Duodenal mucosa (tissue), 2 donors: ENCODE data around the gene CFAP47.
"Not testable (repeated sequence)": the region's sequence is repeated elsewhere in the genome, so short reads cannot be mapped to it uniquely, and the experiment has no call there.

ENCODE experiments used
- H3K27ac ChIP-seq: one replicate; pipeline ENCODE4 v1.7.0; 2013; ENCODE audit warnings: low read depth, low read length
- H3K27me3 ChIP-seq, 2 donors: one replicate each; pipeline ENCODE4 v1.7.0; 2013; ENCODE audit warnings: low read length in 2 of 2, control low read depth in 1 of 2; ENCODE audit not compliant: insufficient read depth in 2 of 2, control insufficient read depth in 1 of 2
- H3K36me3 ChIP-seq, 2 donors: one replicate each; pipeline ENCODE4 v1.7.0; 2013; ENCODE audit warnings: low read length in 2 of 2, control low read depth in 1 of 2; ENCODE audit not compliant: insufficient read depth in 2 of 2, control insufficient read depth in 1 of 2
- H3K4me1 ChIP-seq, 2 donors: one replicate each; pipeline ENCODE4 v1.7.0; 2013; ENCODE audit warnings: low read length in 2 of 2, control low read depth in 1 of 2; ENCODE audit not compliant: insufficient read depth in 2 of 2, control insufficient read depth in 1 of 2
- H3K4me3 ChIP-seq, 2 donors: one replicate each; pipeline ENCODE4 v1.7.0; 2013; ENCODE audit warnings: low read length in 2 of 2, low read depth in 1 of 2
- H3K9ac ChIP-seq, 2 donors: one replicate each; pipeline ENCODE4 v1.7.0; 2013; ENCODE audit warnings: low read length in 2 of 2, low read depth in 1 of 2
- H3K9me3 ChIP-seq, 2 donors: one replicate each; pipeline ENCODE4 v1.7.0; 2013; ENCODE audit warnings: low read length in 2 of 2, control low read depth in 1 of 2; ENCODE audit not compliant: control insufficient read depth in 1 of 2

CFAP47 gene, protein sequence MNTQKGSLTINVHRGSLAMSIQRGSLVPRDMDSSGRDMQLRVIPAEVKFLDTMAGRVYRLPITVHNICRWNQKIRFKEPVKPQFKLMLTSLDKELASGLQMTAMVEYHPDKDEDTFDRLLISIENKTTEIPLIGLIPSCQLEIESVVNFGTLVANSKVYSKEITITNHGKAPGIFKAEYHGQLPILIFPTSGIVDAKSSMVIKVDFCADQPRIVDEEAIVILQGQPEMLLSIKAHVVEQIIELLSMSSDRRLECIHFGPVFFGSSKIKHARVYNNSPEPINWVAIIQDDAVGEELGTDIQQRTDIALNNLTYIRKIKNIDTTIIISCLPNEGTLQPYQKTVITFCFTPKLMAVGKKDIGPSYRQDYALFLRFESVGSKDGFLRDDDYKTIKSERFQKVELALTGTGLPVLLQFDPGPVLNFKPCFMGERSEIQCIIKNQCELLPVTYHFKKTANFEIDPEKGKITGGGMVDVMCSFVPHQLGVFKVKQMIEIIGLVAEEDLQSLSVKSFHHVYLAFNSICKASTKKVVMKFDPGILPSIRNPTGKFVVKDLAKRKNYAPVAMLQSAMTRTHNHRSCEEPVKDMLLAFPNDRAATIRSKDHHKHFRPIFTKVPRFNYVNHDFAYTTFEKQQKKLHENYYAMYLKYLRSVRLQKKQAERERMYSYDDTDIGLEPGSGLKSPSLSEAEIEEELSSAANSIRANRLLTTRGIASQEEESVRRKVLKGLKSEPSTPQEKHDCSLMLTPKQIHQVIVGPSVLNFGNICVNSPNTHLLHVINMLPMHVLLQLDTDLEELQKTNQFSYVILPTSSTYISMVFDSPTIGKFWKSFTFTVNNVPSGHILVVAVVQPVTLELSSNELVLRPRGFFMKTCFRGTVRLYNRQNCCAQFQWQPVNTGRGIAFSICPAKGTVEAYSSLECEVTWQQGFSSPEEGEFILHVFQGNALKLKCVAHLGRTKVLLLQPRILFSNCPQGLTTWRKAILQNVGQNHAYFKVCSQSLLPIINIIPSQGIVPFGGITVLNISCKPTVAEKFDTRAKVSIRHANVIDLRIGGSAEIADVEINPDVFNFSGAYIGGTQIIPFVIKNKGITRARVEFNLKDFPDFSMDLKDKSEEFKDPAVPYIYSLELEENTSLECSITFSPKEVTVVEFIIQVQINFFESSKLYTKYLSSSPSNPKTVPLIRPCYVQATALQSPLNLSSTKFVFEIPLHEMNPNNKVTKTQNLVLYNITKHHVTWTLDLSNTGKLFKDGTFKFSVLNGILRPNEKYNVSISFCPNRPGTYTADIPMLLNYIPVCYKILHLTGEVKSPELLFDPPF (N-terminal part only)

DNA sequence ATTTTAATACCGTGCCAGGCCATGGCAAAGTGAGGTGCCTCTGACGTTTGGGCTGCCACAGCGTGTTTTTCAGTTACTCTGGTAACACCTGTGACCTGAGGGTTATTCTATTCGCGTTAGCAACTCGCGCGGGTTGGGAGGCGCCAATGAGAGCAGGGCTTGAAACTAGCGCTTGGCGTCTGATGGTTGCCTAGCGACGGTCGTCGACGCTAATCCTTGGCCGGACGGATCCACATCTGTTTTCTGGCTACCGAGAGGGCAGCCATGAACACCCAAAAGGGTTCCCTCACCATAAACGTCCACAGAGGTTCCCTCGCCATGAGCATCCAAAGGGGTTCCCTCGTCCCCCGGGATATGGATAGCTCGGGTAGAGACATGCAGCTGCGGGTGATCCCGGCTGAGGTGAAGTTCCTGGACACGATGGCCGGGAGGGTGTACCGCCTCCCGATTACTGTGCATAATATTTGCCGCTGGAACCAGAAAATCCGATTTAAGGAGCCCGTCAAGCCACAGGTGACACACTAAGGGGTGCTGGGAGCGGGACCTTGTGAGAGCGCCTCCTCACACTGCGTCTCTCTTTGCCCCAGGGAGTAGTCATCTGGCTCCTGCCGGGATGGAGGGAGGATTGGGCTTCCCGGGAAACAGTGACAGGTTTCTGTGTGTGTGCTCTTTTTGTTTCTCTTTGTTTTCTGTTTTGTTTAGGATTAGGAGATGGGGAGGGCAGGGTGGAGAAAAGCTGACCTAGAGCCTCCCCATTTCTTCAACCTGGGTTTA lies at the start of gene CFAP47:
TSS of gene CFAP47 (plus strand) at position 199 of the 774 bp plus-strand sequence. CDS start at position 265, 66 bp downstream.
- Histone ChIP-seq H3K36me3 (no peaks in the 10 kb centered on the region), H3K9ac (no peak within 1 kb of the TSS), H3K27ac (no peak within 1 kb of the TSS), H3K27me3 (no peaks in the 10 kb centered on the region), H3K4me1 (no peaks in the 10 kb centered on the region), H3K9me3 (peaks cover 0 to 4% of the 10 kb centered on the region in 2 donors), H3K4me3 (peak within 1 kb of the TSS; percentile 45 to 61)

DNA sequence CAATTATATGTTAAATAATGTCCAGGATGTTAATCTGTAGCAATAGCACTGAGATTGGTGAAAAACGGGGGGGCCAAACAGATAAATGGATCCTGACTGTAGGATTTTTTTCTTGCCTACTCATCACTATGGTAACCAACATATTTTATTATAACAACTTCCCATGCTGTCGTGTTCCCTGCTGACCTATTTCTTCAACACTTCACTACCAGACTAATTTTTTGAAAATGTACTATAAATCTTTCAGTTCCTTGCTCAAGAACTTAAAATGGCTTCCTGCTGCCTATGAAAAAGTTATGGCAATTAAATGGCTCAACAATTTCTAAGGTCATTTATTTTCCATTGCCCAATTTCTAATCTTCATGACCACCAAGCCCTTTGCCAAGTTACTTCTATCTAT lies 38.9 kb upstream of the CFAP47 start:
- Histone ChIP-seq H3K4me1 (no peaks in the 10 kb centered on the region), H3K9me3 (no peaks in the 10 kb centered on the region), H3K9ac (no peak overlapping the region), H3K27ac (no peak overlapping the region), H3K27me3 (no peaks in the 10 kb centered on the region), H3K36me3 (no peaks in the 10 kb centered on the region), H3K4me3 (no peak overlapping the region)

DNA sequence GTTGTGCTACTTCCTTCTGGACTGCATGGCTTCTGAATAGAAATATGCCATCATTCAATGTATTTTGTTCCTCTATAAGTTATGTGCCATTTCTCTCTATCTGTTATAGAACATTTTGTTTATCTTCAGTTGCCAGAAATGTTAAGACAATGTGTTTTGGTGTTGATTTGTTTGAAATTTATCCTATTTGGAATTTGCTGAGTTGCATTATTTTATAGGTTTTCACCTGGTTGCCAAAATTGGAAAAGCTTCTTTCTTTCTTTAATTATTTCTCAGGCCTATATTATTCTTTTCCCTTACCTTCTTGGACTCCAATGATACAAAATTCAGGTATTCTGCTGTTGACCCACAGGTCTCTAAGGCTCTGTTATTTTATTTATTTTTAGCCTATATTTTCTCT lies 33.4 kb upstream of the CFAP47 start:
- H3K27me3 ChIP-seq: no peaks in the 10 kb centered on the region
- H3K4me1 ChIP-seq: no peaks in the 10 kb centered on the region
- H3K27ac ChIP-seq: no peak overlapping the region
- H3K9ac ChIP-seq: no peak overlapping the region
- no peaks in the 10 kb centered on the region for H3K36me3 ChIP-seq
- no peak overlapping the region for H3K4me3 ChIP-seq
- no peaks in the 10 kb centered on the region for H3K9me3 ChIP-seq

DNA sequence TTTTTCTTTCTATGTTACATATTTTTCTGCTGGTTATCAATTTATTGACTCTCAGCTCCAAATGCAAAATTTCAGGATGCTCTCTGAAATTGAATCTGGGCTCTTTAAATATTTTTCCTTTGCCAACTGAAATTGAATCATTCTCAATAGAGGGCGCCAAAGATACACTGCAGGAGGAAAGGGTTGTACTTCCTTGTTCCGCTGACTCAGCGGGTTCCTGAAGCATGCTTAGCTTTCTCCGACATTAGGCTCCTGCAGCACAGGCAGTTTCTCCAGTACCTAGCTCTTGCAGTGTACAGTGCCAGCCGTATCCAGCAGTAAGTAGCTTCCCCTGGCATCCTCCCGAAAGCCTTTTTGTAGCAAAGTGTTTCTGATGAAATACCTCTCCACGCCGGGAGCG lies 28.8 kb upstream of the CFAP47 start:
- no peaks in the 10 kb centered on the region for H3K36me3 ChIP-seq
- H3K9me3 ChIP-seq: no peaks in the 10 kb centered on the region
- H3K27ac ChIP-seq: no peak overlapping the region
- no peaks in the 10 kb centered on the region for H3K4me1 ChIP-seq
- H3K27me3 ChIP-seq: no peaks in the 10 kb centered on the region
- H3K9ac ChIP-seq: no peak overlapping the region
- H3K4me3 ChIP-seq: no peak overlapping the region

DNA sequence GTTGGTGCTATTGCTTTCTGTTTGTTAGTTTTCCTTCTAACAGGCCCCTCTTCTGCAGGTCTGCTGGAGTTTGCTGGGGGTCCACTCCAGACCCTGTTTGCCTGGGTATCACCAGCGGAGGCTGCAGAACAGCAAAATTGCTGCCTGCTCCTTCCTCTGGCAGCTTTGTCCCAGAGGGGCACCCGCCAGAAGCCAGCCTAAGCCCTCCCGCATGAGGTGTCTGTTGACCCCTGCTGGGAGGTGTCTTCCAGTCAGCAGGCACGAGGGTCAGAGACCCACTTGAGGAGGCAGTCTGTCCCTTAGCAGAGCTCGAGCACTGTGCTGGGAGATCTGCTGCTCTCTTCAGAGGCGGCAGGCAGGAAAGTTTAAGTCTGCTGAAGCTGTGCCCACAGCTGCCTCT lies 67.3 kb downstream of the CFAP47 start:
- H3K27ac ChIP-seq, H3K4me3 ChIP-seq, H3K9ac ChIP-seq, H3K4me1 ChIP-seq, H3K9me3 ChIP-seq, H3K36me3 ChIP-seq, H3K27me3 ChIP-seq: not testable (repeated sequence)

DNA sequence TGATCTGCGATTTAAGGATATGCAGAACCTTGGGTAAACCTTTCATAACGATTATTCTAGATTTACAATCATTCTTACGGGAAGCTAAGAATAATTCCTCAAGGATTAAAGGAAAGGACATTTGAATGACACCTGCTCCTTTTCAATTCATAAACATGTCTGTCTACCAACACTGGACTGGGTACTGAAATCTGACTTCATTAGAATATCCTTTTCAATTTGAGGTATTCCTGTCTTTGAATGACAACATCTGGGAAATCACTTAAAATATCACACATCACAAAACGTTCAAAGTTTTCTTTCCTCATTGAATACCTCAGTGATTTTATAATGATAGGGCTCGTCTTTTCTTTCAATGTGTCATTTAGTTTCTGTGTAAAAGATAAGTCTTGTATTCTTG lies 87.7 kb downstream of the CFAP47 start:
- no peaks in the 10 kb centered on the region for H3K4me1 ChIP-seq
- H3K27ac ChIP-seq: no peak overlapping the region
- no peak overlapping the region for H3K4me3 ChIP-seq
- no peaks in the 10 kb centered on the region for H3K9me3 ChIP-seq
- H3K9ac ChIP-seq: no peak overlapping the region
- H3K36me3 ChIP-seq: no peaks in the 10 kb centered on the region
- no peaks in the 10 kb centered on the region for H3K27me3 ChIP-seq

DNA sequence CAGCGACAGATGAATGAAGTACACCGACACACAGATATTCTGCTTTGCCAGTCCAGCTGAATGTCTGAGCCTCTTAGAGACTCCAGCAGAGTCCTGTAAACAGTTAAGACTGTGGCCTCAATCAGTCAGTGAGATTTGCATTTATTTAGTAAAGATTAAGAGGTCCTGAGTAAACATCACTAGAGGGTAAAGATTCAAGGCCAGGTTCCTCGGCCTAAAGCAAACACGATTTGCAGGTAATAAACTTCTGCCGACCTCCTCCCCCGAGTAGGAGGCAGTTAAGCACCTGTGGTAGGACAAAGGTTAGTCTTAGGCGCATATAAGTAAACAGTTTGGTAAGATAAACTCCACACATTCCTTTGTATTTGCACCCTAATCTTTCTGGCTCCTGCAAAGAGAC lies 99.6 kb downstream of the CFAP47 start:
- Histone ChIP-seq H3K9me3 (no peaks in the 10 kb centered on the region), H3K36me3 (no peaks in the 10 kb centered on the region), H3K9ac (no peak overlapping the region), H3K27ac (no peak overlapping the region), H3K4me1 (no peaks in the 10 kb centered on the region), H3K4me3 (no peak overlapping the region), H3K27me3 (no peaks in the 10 kb centered on the region)

DNA sequence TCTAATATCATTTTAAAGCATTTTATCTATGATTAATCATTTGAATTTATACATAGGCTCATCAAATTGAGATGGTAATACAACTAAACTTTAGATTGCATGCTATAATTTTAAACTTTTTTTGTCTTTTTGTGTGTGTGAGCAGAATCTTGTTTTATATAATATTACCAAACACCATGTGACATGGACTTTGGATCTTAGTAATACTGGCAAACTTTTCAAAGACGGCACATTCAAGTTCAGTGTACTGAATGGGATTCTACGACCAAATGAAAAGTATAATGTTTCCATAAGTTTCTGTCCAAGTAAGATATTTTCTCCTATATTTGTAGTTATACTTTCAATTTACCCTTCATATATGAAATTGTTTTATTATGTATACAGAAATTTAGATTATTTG lies 116.0 kb downstream of the CFAP47 start:
- Histone ChIP-seq H3K27me3 (no peaks in the 10 kb centered on the region), H3K27ac (no peak overlapping the region), H3K4me1 (no peaks in the 10 kb centered on the region), H3K4me3 (no peak overlapping the region), H3K36me3 (no peaks in the 10 kb centered on the region), H3K9me3 (no peaks in the 10 kb centered on the region), H3K9ac (no peak overlapping the region)

DNA sequence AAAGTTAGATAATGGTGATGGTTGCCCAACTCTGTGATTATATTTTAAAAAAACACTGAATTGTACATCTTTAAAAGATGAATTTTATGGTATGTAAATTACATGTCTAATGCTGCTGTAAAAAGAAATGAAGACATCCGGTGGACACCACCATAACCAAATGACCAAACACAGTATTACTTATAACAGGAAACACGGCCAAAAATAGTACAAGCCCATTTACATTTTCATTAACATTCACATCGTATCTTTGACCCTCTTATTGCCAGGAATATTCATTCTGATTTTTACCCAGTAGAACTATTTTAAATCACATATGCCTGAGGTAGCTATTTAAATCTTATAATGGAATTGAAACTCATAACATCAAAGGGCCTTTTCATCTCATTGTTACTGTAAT lies 143.2 kb downstream of the CFAP47 start:
- Histone ChIP-seq H3K9me3 (no peaks in the 10 kb centered on the region), H3K27me3 (no peaks in the 10 kb centered on the region), H3K27ac (no peak overlapping the region)

More for the DNA sequence above, 143.2 kb downstream of the CFAP47 start:
- no peaks in the 10 kb centered on the region for H3K36me3 ChIP-seq
- no peaks in the 10 kb centered on the region for H3K4me1 ChIP-seq
- H3K9ac ChIP-seq: no peak overlapping the region
- H3K4me3 ChIP-seq: no peak overlapping the region
